ENCODE results near the gene C15orf39. TPM values are rescaled to one million over a fixed set of nuclear protein-coding genes. Genes with fewer than 3 reads are reported as not detected.

C15orf39 gene
- polyA plus RNA-seq, 1 donor from 2014 or later = not detected

DNA sequence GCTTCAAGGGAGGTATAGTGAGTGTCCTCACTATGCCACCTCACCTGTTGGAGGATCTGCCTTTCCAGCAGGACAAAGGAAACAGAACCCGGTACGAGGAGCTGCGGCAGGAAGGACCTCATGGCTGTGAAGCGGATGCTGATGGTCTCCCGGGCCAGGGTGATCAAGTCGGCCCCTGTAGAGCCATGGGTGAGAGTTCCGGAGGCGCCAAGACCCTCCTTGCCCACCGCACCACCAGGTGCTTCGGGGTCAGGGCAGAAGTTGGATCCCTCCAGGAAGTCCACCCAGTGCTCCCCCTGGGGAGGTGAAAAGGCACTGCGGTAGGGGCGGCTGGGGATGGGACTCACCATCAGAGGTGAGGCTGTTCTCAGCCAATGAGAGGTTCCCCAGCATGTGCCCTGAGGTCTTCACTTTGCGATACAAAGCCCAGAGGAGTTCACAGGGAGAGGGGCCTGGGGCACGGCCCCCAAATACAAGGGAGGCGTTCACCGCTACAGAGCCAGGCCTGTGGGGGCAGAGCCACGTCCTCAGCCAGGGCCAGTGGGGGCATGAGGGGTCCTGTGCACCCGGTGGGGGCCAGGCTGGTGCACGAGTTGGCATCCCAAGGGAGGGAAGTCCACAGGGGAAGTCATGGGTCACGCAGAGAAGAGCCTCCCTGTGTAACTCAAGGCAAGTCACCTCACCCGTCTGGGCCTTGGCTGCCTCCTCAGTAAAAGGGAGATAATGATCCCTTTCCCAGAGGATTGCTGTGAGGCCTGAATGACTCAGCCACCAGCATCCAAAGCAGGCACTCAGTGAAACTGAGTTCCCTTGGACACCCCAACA, 27.7 kb downstream of the C15orf39 start:
- Histone ChIP-seq H3K9me2 (ENCODE audit: insufficient read depth, low read length) (no peaks in the 10 kb centered on the region), H2AFZ (ENCODE audit: low read depth, low read length) (no peak overlapping the region), H3K79me2 (replicated peaks; ENCODE audit: insufficient read depth, low read length) (no peaks in the 10 kb centered on the region), H3K9ac (ENCODE audit: low read length) (no peak overlapping the region), H3K4me2 (ENCODE audit: low read length) (no peak overlapping the region), H3K27me3 (ENCODE audit: insufficient read depth, low read depth, low read length) (no peaks in the 10 kb centered on the region), H3K9me3 (ENCODE audit: low read length) (no peaks in the 10 kb centered on the region), H4K20me1 (ENCODE audit: insufficient read depth) (no peaks in the 10 kb centered on the region), H3F3A (ENCODE audit: insufficient read depth, low read length, poor library complexity, severe bottlenecking) (no peaks in the 10 kb centered on the region), H3K4me3 (ENCODE audit: low read length) (no peak overlapping the region), H3K36me3 (ENCODE audit: insufficient read depth, low read length) (no peaks in the 10 kb centered on the region), H3K27ac (ENCODE audit: low read length) (no peak overlapping the region)
- TF ChIP-seq MXI1 (conservative IDR thresholded peaks at IDR 0.05; ENCODE audit: poor library complexity, severe bottlenecking) = no peak
- TF ChIP-seq, protein P1, sequence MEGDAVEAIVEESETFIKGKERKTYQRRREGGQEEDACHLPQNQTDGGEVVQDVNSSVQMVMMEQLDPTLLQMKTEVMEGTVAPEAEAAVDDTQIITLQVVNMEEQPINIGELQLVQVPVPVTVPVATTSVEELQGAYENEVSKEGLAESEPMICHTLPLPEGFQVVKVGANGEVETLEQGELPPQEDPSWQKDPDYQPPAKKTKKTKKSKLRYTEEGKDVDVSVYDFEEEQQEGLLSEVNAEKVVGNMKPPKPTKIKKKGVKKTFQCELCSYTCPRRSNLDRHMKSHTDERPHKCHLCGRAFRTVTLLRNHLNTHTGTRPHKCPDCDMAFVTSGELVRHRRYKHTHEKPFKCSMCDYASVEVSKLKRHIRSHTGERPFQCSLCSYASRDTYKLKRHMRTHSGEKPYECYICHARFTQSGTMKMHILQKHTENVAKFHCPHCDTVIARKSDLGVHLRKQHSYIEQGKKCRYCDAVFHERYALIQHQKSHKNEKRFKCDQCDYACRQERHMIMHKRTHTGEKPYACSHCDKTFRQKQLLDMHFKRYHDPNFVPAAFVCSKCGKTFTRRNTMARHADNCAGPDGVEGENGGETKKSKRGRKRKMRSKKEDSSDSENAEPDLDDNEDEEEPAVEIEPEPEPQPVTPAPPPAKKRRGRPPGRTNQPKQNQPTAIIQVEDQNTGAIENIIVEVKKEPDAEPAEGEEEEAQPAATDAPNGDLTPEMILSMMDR (IDR thresholded peaks at IDR 0.05; ENCODE audit: poor library complexity, severe bottlenecking) = no peak
- TF ChIP-seq SMC3 (conservative IDR thresholded peaks at IDR 0.05; ENCODE audit: poor library complexity) = no peak
- no peak for TF ChIP-seq EZH2 (IDR thresholded peaks at IDR 0.05; ENCODE audit: borderline replicate concordance, insufficient read depth, low read length, poor library complexity, severe bottlenecking)
- TF ChIP-seq, protein P2, sequence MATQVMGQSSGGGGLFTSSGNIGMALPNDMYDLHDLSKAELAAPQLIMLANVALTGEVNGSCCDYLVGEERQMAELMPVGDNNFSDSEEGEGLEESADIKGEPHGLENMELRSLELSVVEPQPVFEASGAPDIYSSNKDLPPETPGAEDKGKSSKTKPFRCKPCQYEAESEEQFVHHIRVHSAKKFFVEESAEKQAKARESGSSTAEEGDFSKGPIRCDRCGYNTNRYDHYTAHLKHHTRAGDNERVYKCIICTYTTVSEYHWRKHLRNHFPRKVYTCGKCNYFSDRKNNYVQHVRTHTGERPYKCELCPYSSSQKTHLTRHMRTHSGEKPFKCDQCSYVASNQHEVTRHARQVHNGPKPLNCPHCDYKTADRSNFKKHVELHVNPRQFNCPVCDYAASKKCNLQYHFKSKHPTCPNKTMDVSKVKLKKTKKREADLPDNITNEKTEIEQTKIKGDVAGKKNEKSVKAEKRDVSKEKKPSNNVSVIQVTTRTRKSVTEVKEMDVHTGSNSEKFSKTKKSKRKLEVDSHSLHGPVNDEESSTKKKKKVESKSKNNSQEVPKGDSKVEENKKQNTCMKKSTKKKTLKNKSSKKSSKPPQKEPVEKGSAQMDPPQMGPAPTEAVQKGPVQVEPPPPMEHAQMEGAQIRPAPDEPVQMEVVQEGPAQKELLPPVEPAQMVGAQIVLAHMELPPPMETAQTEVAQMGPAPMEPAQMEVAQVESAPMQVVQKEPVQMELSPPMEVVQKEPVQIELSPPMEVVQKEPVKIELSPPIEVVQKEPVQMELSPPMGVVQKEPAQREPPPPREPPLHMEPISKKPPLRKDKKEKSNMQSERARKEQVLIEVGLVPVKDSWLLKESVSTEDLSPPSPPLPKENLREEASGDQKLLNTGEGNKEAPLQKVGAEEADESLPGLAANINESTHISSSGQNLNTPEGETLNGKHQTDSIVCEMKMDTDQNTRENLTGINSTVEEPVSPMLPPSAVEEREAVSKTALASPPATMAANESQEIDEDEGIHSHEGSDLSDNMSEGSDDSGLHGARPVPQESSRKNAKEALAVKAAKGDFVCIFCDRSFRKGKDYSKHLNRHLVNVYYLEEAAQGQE (IDR thresholded peaks at IDR 0.05; ENCODE audit: borderline replicate concordance) = no peak
- TF ChIP-seq TAF1 (IDR thresholded peaks at IDR 0.05; ENCODE audit: low read depth) = no peak
- no peak for TF ChIP-seq RAD21 (conservative IDR thresholded peaks at IDR 0.05)
- no peak for TF ChIP-seq POLR2AphosphoS5 (IDR thresholded peaks at IDR 0.05)
- TF ChIP-seq EP300 (conservative IDR thresholded peaks at IDR 0.05; ENCODE audit: poor library complexity, severe bottlenecking) = no peak

DNA sequence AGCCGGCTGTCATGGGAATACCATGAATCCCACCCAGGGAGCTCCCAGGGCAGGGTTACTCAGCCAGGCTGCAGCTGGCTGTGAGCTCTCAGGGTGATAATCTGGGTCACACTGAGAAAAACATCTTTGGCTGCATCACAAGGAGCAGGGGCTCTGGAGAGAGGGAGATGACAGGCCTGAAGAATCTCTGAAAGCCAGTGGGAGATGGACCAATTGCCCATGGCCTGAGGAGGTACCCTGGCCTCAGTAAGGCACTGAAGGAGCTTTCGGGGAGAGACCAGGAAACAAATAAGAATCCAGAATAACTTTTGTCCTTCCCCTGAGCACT, 28.3 kb downstream of the C15orf39 start:
- Histone ChIP-seq H3K79me2 (replicated peaks; ENCODE audit: insufficient read depth, low read length) (no peaks in the 10 kb centered on the region), H3K9me2 (ENCODE audit: insufficient read depth, low read length) (no peaks in the 10 kb centered on the region), H3K4me2 (ENCODE audit: low read length) (no peak overlapping the region), H3F3A (ENCODE audit: insufficient read depth, low read length, poor library complexity, severe bottlenecking) (no peaks in the 10 kb centered on the region), H3K4me3 (ENCODE audit: low read length) (no peak overlapping the region), H2AFZ (ENCODE audit: low read depth, low read length) (no peak overlapping the region), H3K27me3 (ENCODE audit: insufficient read depth, low read depth, low read length) (no peaks in the 10 kb centered on the region), H3K27ac (ENCODE audit: low read length) (no peak overlapping the region), H3K36me3 (ENCODE audit: insufficient read depth, low read length) (no peaks in the 10 kb centered on the region), H4K20me1 (ENCODE audit: insufficient read depth) (no peaks in the 10 kb centered on the region), H3K9ac (ENCODE audit: low read length) (no peak overlapping the region), H3K9me3 (ENCODE audit: low read length) (no peaks in the 10 kb centered on the region)
- TF ChIP-seq, protein P1 (IDR thresholded peaks at IDR 0.05; ENCODE audit: poor library complexity, severe bottlenecking) = no peak

Measured in neural cell (in vitro differentiated cells).